ENCODE measurements around the gene PODXL.
"Not testable (repeated sequence)": the region's sequence is repeated elsewhere in the genome, so short reads cannot be mapped to it uniquely, and the experiment has no call there.

The PODXL gene

GRCh38 chr7:131536361-131536849 lies 20.0 kb downstream of the PODXL start:
- DNase-seq = peak; percentile 28

- no peak for DNase-seq
Measured at GRCh38 chr7:131533566-131534561, 22.6 kb downstream of the PODXL start.

GRCh38 chr7:131533151-131533559 lies 23.3 kb downstream of the PODXL start:
- DNase-seq = no peak

GRCh38 chr7:131532570-131533091 lies 23.8 kb downstream of the PODXL start:
- DNase-seq = no peak

GRCh38 chr7:131530137-131530536 lies 26.3 kb downstream of the PODXL start:
- DNase-seq = no peak

- no peak for DNase-seq
Measured at GRCh38 chr7:131529617-131530016, 26.8 kb downstream of the PODXL start.

GRCh38 chr7:131529179-131529578 lies 27.2 kb downstream of the PODXL start:
- DNase-seq = no peak

- no peak for DNase-seq
Measured at GRCh38 chr7:131527456-131527855, 29.0 kb downstream of the PODXL start.

GRCh38 chr7:131525820-131526219 lies 30.6 kb downstream of the PODXL start:
- DNase-seq = peak; percentile 69

- DNase-seq = no peak
Measured at GRCh38 chr7:131524703-131525102, 31.7 kb downstream of the PODXL start.

- DNase-seq = no peak
Measured at GRCh38 chr7:131524115-131524514, 32.3 kb downstream of the PODXL start.

GRCh38 chr7:131522325-131522930 lies 34.0 kb downstream of the PODXL start:
- peak; percentile 41 for DNase-seq

- DNase-seq = peak; percentile 60
Measured at GRCh38 chr7:131521651-131522163, 34.7 kb downstream of the PODXL start.

GRCh38 chr7:131518626-131519025 lies 37.8 kb downstream of the PODXL start:
- DNase-seq = no peak

GRCh38 chr7:131517218-131517923 lies 39.1 kb downstream of the PODXL start:
- no peak for DNase-seq

GRCh38 chr7:131515471-131515870 lies 41.0 kb downstream of the PODXL start:
- DNase-seq = not testable (repeated sequence)

- DNase-seq = peak; percentile 89
Measured at GRCh38 chr7:131513245-131514061, 43.0 kb downstream of the PODXL start.

- DNase-seq = no peak
Measured at GRCh38 chr7:131511774-131512535, 44.5 kb downstream of the PODXL start.

- no peak for DNase-seq
Measured at GRCh38 chr7:131511071-131511470, 45.4 kb downstream of the PODXL start.

- no peak for DNase-seq
Measured at GRCh38 chr7:131509781-131510180, 46.6 kb downstream of the PODXL start.
